A673 (cell line): ENCODE data around the gene GCGR. TPM values are rescaled to one million over a fixed set of nuclear protein-coding genes. Genes with fewer than 3 reads are reported as not detected.

Experiments
- BruUV-seq: library from RNA; stranded (reverse); fragments of 400-500 nt; replicated peaks from 2 replicates; lab custom pipeline; 2021; lab: Mats Ljungman, UMichigan
- CTCF ChIA-PET: fragments of 300-600 bp; sonication (Branson Sonifier 250); formaldehyde crosslinking; loops from one replicate; lab custom pipeline; 2022; ENCODE audit warnings: antibody characterized with exemption; lab: Charles Lee
- POLR2A ChIA-PET: fragments of 300-600 bp; sonication (Branson Sonifier 250); formaldehyde crosslinking; loops from one replicate; lab custom pipeline; 2022; ENCODE audit warnings: antibody characterized with exemption; ENCODE audit not compliant: low non-redundant PET; lab: Charles Lee
- DNase-seq: peaks from one replicate; pipeline ENCODE4 v3.0.0-alpha.2; 2015; ENCODE audit warnings: low spot score
- H3K27ac ChIP-seq: fragments of 200-600 bp; sonication (generic); 2 replicates; pipeline ENCODE4 v1.5.1; 2016; ENCODE audit warnings: mixed run types, low read depth, mild to moderate bottlenecking, mixed read lengths, antibody characterized with exemption, low read length; ENCODE audit not compliant: poor library complexity, severe bottlenecking
- H3K27me3 ChIP-seq: fragments of 200-600 bp; sonication (generic); replicated peaks from 2 replicates; pipeline ENCODE4 v1.6.1; 2017; ENCODE audit warnings: mixed run types, low read depth, mild to moderate bottlenecking, mixed read lengths, antibody characterized with exemption, low read length; ENCODE audit not compliant: insufficient read depth, poor library complexity
- H3K36me3 ChIP-seq: fragments of 200-600 bp; sonication (generic); 2 replicates; pipeline ENCODE4 v1.6.1; 2016; ENCODE audit warnings: mixed run types, mild to moderate bottlenecking, mixed read lengths, antibody characterized with exemption, low read length; ENCODE audit not compliant: insufficient read depth, poor library complexity, severe bottlenecking
- H3K4me1 ChIP-seq: fragments of 200-600 bp; sonication (generic); 2 replicates; pipeline ENCODE4 v1.6.1; 2017; ENCODE audit warnings: mixed run types, mild to moderate bottlenecking, mixed read lengths, antibody characterized with exemption, low read length; ENCODE audit not compliant: insufficient read depth, poor library complexity, severe bottlenecking
- H3K4me3 ChIP-seq: fragments of 200-600 bp; sonication (generic); 2 replicates; pipeline ENCODE4 v1.5.1; 2016; ENCODE audit warnings: low read depth, mixed run types, mild to moderate bottlenecking, mixed read lengths, low read length; ENCODE audit not compliant: poor library complexity, severe bottlenecking
- H3K9me3 ChIP-seq: fragments of 200-600 bp; sonication (generic); 2 replicates; pipeline ENCODE4 v1.6.1; 2016; ENCODE audit warnings: mixed run types, low read depth, mild to moderate bottlenecking, mixed read lengths, antibody characterized with exemption, low read length; ENCODE audit not compliant: poor library complexity, severe bottlenecking
- EZH2 ChIP-seq: fragments of 200-600 bp; sonication (generic); IDR thresholded peaks from 2 replicates; pipeline ENCODE4 v1.6.1; 2017; ENCODE audit warnings: borderline replicate concordance, low read depth, mild to moderate bottlenecking, mixed read lengths, antibody characterized with exemption, low read length; ENCODE audit not compliant: poor library complexity, severe bottlenecking
- intact Hi-C: fragments of 100-400 bp; cut with micrococcal nuclease; formaldehyde crosslinking; loops from one replicate; pipeline ENCODE4 v1.10.0; 2022; ENCODE audit not compliant: unreplicated experiment
- total RNA-seq: library from RNA; stranded (reverse); gene quantifications from 2 replicates; pipeline ENCODE4 v1.2.3, GENCODE V29; 2021
- TF ChIP-seq, protein P1 (sequence below): fragments of 300-800, 200-600 bp; sonication (generic); conservative IDR thresholded peaks from 2 replicates; pipeline ENCODE4 v1.5.1; 2017; ENCODE audit warnings: low read depth, mild to moderate bottlenecking, antibody characterized with exemption, low read length, moderate library complexity, mixed read lengths

GCGR gene
- total RNA-seq, 1 experiment from 2014 or later: not detected

DNA sequence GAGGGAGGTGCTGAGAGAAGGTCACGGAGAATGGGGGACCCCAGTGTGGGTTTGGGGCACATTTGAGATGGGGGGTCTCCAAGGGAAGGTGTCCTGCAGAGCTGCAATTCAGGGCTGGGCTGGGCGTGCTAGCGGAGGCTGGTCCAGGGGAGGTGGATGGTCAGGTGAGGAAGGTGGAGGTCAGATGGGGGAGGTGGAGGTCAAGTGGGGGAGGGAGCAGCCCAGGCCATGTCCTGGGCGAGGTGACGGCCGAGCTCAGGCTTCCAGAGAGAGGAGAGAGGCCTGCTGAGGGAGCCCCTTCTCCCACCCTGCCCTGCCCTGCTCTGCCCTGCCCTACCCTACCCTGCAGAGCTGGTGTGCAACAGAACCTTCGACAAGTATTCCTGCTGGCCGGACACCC, 6.5 kb downstream of the GCGR start:
- Histone ChIP-seq H3K9me3 (no peaks in the 10 kb centered on the region), H3K4me1 (no peaks in the 10 kb centered on the region), H3K36me3 (no peaks in the 10 kb centered on the region), H3K27ac (no peak overlapping the region), H3K4me3 (no peak overlapping the region), H3K27me3 (peaks cover 42% of the 10 kb centered on the region)
- ChIA-PET CTCF (interaction anchor here (0.6 kb wide), 1 partner anchor 181 kb away, joined by 4 read pairs; no protein-coding TSS in a partner anchor), POLR2A (no interaction called here)
- intact Hi-C loops: no loop called here
- DNase-seq: no peak
- TF ChIP-seq, protein P1, sequence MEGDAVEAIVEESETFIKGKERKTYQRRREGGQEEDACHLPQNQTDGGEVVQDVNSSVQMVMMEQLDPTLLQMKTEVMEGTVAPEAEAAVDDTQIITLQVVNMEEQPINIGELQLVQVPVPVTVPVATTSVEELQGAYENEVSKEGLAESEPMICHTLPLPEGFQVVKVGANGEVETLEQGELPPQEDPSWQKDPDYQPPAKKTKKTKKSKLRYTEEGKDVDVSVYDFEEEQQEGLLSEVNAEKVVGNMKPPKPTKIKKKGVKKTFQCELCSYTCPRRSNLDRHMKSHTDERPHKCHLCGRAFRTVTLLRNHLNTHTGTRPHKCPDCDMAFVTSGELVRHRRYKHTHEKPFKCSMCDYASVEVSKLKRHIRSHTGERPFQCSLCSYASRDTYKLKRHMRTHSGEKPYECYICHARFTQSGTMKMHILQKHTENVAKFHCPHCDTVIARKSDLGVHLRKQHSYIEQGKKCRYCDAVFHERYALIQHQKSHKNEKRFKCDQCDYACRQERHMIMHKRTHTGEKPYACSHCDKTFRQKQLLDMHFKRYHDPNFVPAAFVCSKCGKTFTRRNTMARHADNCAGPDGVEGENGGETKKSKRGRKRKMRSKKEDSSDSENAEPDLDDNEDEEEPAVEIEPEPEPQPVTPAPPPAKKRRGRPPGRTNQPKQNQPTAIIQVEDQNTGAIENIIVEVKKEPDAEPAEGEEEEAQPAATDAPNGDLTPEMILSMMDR: no peak
- no peak for TF ChIP-seq EZH2
- BruUV-seq: no TSS peak

DNA sequence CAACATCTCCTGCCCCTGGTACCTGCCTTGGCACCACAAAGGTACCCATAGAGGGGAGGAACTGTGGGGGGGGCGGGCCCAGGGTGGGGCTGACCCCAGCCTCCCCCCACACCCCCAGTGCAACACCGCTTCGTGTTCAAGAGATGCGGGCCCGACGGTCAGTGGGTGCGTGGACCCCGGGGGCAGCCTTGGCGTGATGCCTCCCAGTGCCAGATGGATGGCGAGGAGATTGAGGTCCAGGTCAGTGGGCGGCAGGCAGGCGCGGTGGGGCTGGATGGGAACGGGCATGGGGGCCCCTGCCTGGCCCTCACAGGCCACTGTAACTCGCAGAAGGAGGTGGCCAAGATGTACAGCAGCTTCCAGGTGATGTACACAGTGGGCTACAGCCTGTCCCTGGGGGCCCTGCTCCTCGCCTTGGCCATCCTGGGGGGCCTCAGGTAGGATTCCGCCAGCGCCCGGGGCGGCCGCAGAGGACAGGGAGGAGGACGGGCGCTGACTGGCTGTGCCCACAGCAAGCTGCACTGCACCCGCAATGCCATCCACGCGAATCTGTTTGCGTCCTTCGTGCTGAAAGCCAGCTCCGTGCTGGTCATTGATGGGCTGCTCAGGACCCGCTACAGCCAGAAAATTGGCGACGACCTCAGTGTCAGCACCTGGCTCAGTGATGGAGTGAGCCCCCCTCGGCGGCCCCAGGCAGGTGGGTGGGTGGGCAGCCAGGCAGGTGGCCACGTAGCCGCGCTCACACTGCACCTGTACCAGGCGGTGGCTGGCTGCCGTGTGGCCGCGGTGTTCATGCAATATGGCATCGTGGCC, 7.1 kb downstream of the GCGR start:
- Histone ChIP-seq H3K9me3 (no peaks in the 10 kb centered on the region), H3K4me1 (no peaks in the 10 kb centered on the region), H3K4me3 (no peak overlapping the region), H3K27ac (no peak overlapping the region), H3K27me3 (peaks cover 36% of the 10 kb centered on the region), H3K36me3 (no peaks in the 10 kb centered on the region)
- intact Hi-C loops: no loop called here
- DNase-seq: no peak
- no peak for TF ChIP-seq EZH2
- TF ChIP-seq, protein P1: no peak
- ChIA-PET CTCF (no interaction called here), POLR2A (no interaction called here)
- no TSS peak for BruUV-seq

DNA sequence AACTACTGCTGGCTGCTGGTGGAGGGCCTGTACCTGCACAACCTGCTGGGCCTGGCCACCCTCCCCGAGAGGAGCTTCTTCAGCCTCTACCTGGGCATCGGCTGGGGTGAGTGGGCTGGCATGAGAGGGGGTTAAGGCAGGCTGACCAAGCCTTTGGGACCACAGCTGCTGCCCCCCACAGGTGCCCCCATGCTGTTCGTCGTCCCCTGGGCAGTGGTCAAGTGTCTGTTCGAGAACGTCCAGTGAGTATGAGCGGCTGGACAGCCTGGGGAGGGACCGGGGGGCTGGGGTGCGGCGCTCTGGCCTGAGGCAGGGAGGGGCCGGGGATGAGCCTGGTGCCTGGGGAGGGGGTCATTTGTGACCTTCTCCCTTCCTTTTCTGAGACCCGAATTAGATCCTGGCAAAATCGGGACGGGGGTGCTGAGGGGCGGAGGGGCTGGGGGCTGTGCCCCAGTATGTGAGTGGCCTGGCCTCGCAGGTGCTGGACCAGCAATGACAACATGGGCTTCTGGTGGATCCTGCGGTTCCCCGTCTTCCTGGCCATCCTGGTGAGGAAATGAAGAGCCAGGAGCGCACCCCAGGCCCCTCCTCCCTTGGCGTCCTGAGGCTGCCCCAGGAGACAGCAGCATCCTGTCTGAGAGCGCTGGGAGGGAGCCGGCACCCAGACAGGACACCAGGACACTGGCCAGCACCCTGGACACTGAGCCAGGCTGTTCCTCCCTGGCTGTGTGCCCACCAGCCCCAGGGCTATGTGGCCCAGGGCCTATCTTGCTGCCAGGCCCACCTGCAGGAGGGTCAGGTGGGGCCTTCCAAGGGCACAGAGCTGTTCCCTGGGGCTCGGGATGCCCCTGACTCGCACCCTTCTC, 8.0 kb downstream of the GCGR start:
- Histone ChIP-seq H3K4me3 (no peak overlapping the region), H3K36me3 (no peaks in the 10 kb centered on the region), H3K27ac (no peak overlapping the region), H3K4me1 (no peaks in the 10 kb centered on the region), H3K9me3 (no peaks in the 10 kb centered on the region), H3K27me3 (peaks cover 27% of the 10 kb centered on the region)
- no peak for TF ChIP-seq EZH2
- TF ChIP-seq, protein P1: no peak
- CTCF ChIA-PET: no interaction called here
- intact Hi-C loops: no loop called here
- BruUV-seq: no TSS peak
- DNase-seq: no peak
- POLR2A ChIA-PET: no interaction called here
